ENCODE results near the gene FKBP15. TPM values are rescaled to one million over a fixed set of nuclear protein-coding genes. Genes with fewer than 3 reads are reported as not detected.

The FKBP15 gene
- total and polyA plus RNA-seq, 2 experiments from 2014 or later = 7.7 to 13.7 TPM

GRCh38 chr9:113131689-113132151, 89.4 kb downstream of the FKBP15 start:
- Histone ChIP-seq H3K79me2 (no peaks in the 10 kb centered on the region), H4K20me1 (ENCODE audit: insufficient read depth, poor library complexity, severe bottlenecking) (no peaks in the 10 kb centered on the region), H2AFZ (no peak overlapping the region), H3K4me1 (ENCODE audit: insufficient read depth) (no peaks in the 10 kb centered on the region), H3K27ac (no peak overlapping the region), H3K4me2 (no peak overlapping the region), H3K9me3 (ENCODE audit: low read depth) (no peaks in the 10 kb centered on the region), H3K27me3 (no peaks in the 10 kb centered on the region), H3K9me2 (replicated peaks; ENCODE audit: insufficient read depth) (no peaks in the 10 kb centered on the region), H3K36me3 (replicated peaks; ENCODE audit: insufficient read depth, low read depth) (no peaks in the 10 kb centered on the region), H3K4me3 (no peak overlapping the region)
- no peak for TF ChIP-seq EZH2 (IDR thresholded peaks at IDR 0.05; ENCODE audit: borderline replicate concordance)
- TF ChIP-seq, protein P1, sequence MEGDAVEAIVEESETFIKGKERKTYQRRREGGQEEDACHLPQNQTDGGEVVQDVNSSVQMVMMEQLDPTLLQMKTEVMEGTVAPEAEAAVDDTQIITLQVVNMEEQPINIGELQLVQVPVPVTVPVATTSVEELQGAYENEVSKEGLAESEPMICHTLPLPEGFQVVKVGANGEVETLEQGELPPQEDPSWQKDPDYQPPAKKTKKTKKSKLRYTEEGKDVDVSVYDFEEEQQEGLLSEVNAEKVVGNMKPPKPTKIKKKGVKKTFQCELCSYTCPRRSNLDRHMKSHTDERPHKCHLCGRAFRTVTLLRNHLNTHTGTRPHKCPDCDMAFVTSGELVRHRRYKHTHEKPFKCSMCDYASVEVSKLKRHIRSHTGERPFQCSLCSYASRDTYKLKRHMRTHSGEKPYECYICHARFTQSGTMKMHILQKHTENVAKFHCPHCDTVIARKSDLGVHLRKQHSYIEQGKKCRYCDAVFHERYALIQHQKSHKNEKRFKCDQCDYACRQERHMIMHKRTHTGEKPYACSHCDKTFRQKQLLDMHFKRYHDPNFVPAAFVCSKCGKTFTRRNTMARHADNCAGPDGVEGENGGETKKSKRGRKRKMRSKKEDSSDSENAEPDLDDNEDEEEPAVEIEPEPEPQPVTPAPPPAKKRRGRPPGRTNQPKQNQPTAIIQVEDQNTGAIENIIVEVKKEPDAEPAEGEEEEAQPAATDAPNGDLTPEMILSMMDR (IDR thresholded peaks at IDR 0.05; ENCODE audit: poor library complexity) = no peak
- TF ChIP-seq EZH2phosphoT487 (IDR thresholded peaks at IDR 0.05; ENCODE audit: low read depth, severe bottlenecking, unreplicated experiment) = no peak
- WGBS (ENCODE audit: low lambda C conversion rate, missing lambda C conversion rate) = 16% methylated on average over 3 of the region's 3 CpGs
- peak; percentile 59 for DNase-seq (ENCODE audit: low spot score)

GRCh38 chr9:113129884-113130283, 91.2 kb downstream of the FKBP15 start:
- WGBS (ENCODE audit: low lambda C conversion rate, missing lambda C conversion rate) = 68% methylated on average over 4 of the region's 4 CpGs

DNA sequence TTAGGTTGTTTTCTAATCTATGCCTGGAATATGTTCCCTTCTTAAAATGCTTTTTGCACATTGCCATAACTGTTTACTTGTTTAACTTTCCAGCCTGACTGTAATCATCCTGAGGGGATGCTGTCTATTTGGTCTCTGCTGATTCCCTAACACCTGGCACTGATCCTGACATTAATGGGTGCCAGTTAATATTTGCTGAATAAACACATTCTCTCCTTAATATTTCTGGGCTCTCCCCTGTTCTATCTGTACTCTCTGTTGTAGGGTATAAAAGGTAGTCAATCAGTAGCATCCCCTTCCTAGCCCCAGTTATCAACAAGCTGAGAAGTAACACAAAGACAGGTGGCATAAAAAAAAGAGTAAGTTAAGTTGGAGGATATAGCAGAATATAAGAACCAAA, 91.6 kb downstream of the FKBP15 start:
- H3K27me3 ChIP-seq = no peaks in the 10 kb centered on the region
- no peak for DNase-seq (ENCODE audit: low spot score)

More at GRCh38 chr9:113129884-113130283, 91.2 kb downstream of the FKBP15 start:
- DNase-seq (ENCODE audit: low spot score) = no peak
- H3K36me3 ChIP-seq (replicated peaks; ENCODE audit: insufficient read depth, low read depth) = no peaks in the 10 kb centered on the region
- no peaks in the 10 kb centered on the region for H3K27me3 ChIP-seq
- no peaks in the 10 kb centered on the region for H3K9me3 ChIP-seq (ENCODE audit: low read depth)
- no peak overlapping the region for H3K4me2 ChIP-seq
- no peak overlapping the region for H3K27ac ChIP-seq
- no peaks in the 10 kb centered on the region for H3K4me1 ChIP-seq (ENCODE audit: insufficient read depth)
- no peaks in the 10 kb centered on the region for H3K9me2 ChIP-seq (replicated peaks; ENCODE audit: insufficient read depth)
- no peaks in the 10 kb centered on the region for H3K79me2 ChIP-seq
- H3K4me3 ChIP-seq = no peak overlapping the region
- no peak overlapping the region for H2AFZ ChIP-seq
- TF ChIP-seq EZH2 (IDR thresholded peaks at IDR 0.05; ENCODE audit: borderline replicate concordance) = no peak
- TF ChIP-seq, protein P1 (IDR thresholded peaks at IDR 0.05; ENCODE audit: poor library complexity) = no peak
- TF ChIP-seq EZH2phosphoT487 (IDR thresholded peaks at IDR 0.05; ENCODE audit: low read depth, severe bottlenecking, unreplicated experiment) = no peak
- H4K20me1 ChIP-seq (ENCODE audit: insufficient read depth, poor library complexity, severe bottlenecking) = no peaks in the 10 kb centered on the region

More for the DNA sequence above, 91.6 kb downstream of the FKBP15 start:
- Histone ChIP-seq H3K9me3 (ENCODE audit: low read depth) (no peaks in the 10 kb centered on the region), H4K20me1 (ENCODE audit: insufficient read depth, poor library complexity, severe bottlenecking) (no peaks in the 10 kb centered on the region), H2AFZ (no peak overlapping the region), H3K4me1 (ENCODE audit: insufficient read depth) (no peaks in the 10 kb centered on the region), H3K4me3 (no peak overlapping the region), H3K27ac (no peak overlapping the region), H3K4me2 (no peak overlapping the region), H3K36me3 (replicated peaks; ENCODE audit: insufficient read depth, low read depth) (no peaks in the 10 kb centered on the region), H3K9me2 (replicated peaks; ENCODE audit: insufficient read depth) (no peaks in the 10 kb centered on the region), H3K79me2 (no peaks in the 10 kb centered on the region)
- TF ChIP-seq, protein P1 (IDR thresholded peaks at IDR 0.05; ENCODE audit: poor library complexity) = no peak
- TF ChIP-seq EZH2 (IDR thresholded peaks at IDR 0.05; ENCODE audit: borderline replicate concordance) = no peak
- no peak for TF ChIP-seq EZH2phosphoT487 (IDR thresholded peaks at IDR 0.05; ENCODE audit: low read depth, severe bottlenecking, unreplicated experiment)

Data from hepatocyte (in vitro differentiated cells).